DND-41 (cell line): Measurements from ENCODE around the gene CDC6.

Experiments used
- EZH2 ChIP-seq: IDR thresholded peaks from 3 replicates; pipeline ENCODE4 v1.6.1; 2012; ENCODE audit warnings: borderline replicate concordance, low read depth, mild to moderate bottlenecking, moderate library complexity, low read length, inconsistent platforms; ENCODE audit not compliant: severe bottlenecking
- TF ChIP-seq, protein P1 (sequence below): IDR thresholded peaks from 2 replicates; pipeline ENCODE4 v1.5.1; 2012; ENCODE audit warnings: borderline replicate concordance, low read length, moderate library complexity, mild to moderate bottlenecking; ENCODE audit not compliant: poor library complexity, severe bottlenecking; ENCODE audit errors: extremely low read depth

DNA sequence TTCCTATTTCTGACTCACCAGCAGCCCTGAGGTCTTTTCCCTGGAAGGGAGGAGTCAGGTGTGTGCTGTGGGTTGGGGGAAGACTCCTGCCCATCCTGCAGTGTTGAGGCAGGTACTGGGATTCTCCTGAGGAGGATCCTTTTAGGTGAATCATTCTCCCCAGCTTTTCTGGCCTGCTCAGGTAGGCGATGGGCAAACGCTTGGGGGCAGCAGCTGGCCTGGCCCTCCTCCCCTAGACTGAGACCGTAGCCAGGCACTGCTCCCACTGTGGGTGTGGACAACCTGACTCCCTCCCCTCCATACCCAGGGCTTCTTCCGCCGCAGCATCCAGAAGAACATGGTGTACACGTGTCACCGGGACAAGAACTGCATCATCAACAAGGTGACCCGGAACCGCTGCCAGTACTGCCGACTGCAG, 61.8 kb downstream of the CDC6 start:
- TF ChIP-seq, protein P1, sequence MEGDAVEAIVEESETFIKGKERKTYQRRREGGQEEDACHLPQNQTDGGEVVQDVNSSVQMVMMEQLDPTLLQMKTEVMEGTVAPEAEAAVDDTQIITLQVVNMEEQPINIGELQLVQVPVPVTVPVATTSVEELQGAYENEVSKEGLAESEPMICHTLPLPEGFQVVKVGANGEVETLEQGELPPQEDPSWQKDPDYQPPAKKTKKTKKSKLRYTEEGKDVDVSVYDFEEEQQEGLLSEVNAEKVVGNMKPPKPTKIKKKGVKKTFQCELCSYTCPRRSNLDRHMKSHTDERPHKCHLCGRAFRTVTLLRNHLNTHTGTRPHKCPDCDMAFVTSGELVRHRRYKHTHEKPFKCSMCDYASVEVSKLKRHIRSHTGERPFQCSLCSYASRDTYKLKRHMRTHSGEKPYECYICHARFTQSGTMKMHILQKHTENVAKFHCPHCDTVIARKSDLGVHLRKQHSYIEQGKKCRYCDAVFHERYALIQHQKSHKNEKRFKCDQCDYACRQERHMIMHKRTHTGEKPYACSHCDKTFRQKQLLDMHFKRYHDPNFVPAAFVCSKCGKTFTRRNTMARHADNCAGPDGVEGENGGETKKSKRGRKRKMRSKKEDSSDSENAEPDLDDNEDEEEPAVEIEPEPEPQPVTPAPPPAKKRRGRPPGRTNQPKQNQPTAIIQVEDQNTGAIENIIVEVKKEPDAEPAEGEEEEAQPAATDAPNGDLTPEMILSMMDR, result no peak
- TF ChIP-seq EZH2, result no peak
